HG02642 (cell line): ENCODE measurements around the gene TPD52L1.

ENCODE experiments used
- ATAC-seq: cut with Tn5 transposase; IDR thresholded peaks from one replicate; pipeline ENCODE4 v1.9.1; 2021; ENCODE audit warnings: mild to moderate bottlenecking; ENCODE audit not compliant: unreplicated experiment, poor library complexity

Gene TPD52L1

GRCh38 chr6:125294925-125295324 is 141.4 kb downstream of the TPD52L1 start:
- ATAC-seq = no peak

GRCh38 chr6:125296471-125296870 is 142.9 kb downstream of the TPD52L1 start:
- ATAC-seq = no peak

- ATAC-seq = no peak
These were observed 145.7 kb downstream of the TPD52L1 start for GRCh38 chr6:125299257-125299656.

GRCh38 chr6:125300992-125301434 is 147.4 kb downstream of the TPD52L1 start:
- ATAC-seq = no peak

GRCh38 chr6:125301435-125302391 is 148.1 kb downstream of the TPD52L1 start, which contains the start of gene HDDC2:
Gene HDDC2 (minus strand): TSS chr6:125301967. CDS start chr6:125301932, 35 bp downstream.
- ATAC-seq = peak; percentile 90

DNA sequence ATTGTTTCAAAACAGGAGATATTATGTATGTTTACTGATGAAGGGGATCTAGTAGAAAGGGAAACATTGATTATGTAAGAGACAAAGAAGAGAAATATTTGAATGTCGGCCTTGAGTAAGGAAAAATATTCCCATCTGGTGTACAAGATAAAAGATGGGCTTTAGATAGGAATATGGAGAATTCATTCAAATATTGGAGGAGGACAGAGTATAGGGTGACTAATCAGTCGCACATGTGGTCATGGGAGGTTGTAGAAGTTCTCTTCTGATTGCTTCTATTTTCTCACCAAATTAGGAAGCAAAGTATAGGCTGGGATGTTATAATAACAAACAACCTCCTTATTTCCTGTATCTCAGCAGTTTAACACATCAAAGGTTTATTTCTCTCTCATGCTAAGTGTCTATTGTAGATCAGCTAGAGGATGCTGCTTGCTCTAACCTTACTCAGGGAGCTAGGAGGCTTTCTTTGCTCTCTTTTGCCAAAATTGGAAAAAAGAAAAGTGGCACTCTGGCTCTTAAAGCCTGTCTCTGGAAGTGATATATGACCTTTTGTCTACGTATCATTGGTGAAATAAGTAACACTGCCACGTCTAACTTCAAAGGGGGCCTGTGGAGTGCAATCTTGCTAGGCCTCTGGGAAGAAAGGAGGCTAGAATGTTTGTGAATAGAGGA is 149.4 kb downstream of the TPD52L1 start:
- ATAC-seq = no peak

GRCh38 chr6:125303512-125303854 is 149.9 kb downstream of the TPD52L1 start:
- no peak for ATAC-seq

DNA sequence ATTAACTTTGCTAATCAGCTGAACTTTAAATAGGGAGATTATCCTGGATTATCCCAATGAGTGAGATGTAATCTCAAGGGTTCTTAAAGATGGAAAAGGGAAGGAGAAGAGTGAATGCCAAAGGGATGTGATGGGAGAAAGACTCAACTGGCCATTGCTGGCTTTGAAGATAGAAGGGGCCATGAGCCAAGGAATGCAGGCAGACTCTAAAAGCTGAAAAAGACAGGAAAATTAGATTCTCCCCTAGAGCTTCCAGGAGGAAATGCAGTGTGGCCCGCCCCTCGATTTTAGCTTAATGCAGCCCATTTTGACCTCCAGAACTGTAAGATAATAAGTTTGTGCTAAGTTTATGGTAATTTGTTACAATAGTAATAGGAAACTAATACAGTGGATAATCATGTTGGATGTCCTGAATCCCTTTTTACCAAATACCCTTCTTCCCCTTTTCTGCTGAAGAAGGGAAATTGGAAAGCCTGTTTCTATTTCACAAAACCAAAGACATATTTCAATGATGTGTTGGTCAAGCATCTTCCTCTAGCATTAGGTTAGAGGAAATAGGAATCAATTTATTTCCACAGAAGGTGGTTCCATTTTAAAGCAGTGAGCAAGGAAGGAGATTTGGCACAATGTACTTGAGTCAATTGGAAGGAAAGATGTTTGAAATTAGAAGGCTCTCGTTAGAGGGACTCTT is 151.5 kb downstream of the TPD52L1 start:
- ATAC-seq = no peak

GRCh38 chr6:125306756-125307149 is 153.2 kb downstream of the TPD52L1 start:
- ATAC-seq = no peak

DNA sequence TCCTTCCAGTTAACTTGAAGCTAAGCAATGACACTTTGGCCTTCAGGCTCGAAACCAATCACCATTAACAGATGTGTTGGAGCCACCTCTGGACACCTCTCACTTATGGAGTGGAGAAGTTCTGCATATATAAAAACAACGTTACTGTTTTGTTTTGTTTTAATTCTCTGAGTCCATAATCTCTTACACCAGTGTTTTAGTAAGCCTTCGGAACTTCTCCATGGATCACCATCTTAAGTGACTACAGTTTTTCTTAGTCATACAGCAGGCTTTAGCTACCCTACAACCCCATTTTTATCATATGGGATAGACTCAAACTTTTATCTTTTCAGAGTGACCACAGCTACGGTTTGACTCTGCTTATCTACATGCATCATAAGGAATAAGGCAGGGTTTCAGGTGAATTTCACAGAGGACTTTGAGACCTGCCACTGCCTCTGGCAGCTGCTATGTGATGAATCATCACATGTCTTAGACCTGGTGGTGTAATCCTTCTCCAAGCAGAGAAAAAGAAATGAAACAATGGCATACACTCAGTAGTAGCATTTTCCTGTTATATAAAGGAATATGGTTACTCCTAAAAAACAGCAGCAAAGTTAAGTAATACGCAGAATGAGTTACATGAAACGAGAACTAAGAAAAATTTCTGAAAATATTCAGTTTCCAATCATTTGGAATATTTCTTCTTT is 153.7 kb downstream of the TPD52L1 start:
- no peak for ATAC-seq

GRCh38 chr6:125307964-125308615 is 154.5 kb downstream of the TPD52L1 start:
- no peak for ATAC-seq

DNA sequence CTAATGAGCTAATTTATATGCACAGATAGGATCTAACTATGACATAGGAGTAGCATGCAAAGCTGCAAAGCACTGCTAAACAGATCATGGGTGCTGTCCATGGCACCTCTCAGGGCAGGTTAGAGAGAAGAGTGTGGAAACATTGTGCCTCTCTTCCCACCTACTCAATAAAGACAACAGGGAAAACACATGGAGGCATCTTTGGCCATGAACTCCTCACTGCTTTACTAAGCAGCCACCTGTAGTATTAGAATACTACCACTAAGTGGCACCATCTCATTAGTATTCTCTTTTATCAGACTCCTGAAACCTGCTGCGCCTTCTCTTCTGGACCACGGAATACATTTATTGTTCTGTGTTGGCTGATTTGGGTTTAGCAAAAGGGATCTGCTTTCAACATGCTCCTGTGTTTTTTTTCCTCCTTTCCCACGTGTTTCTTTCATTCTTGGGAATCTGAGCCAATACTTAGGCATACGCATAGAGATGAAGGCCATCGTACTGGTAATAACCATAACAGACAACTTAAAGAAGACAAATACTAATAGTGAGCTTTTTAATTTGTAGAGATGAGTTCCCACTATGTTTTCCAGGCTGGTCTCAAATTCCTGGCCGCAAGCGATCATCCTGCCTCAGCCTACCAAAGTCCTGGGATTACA is 157.5 kb downstream of the TPD52L1 start:
- peak; percentile 78 for ATAC-seq

GRCh38 chr6:125312478-125312877 is 158.9 kb downstream of the TPD52L1 start:
- no peak for ATAC-seq

GRCh38 chr6:125312950-125313349 is 159.4 kb downstream of the TPD52L1 start:
- ATAC-seq = no peak
